Prostate gland (tissue), 2 donors: Measurements from ENCODE around the gene ABCA13. TPM values are rescaled to one million over a fixed set of nuclear protein-coding genes. Genes with fewer than 3 reads are reported as not detected.

Source experiments
- DNase-seq: peaks from one replicate; pipeline ENCODE4 v3.0.0-alpha.2; 2019; ENCODE audit warnings: low spot score
- H3K27ac ChIP-seq, 2 donors: fragments of 200-600 bp; sonication (generic); 2 replicates each; pipeline ENCODE4 v1.5.1; 2017 to 2019
- H3K27me3 ChIP-seq: fragments of 200-600 bp; sonication (generic); replicated peaks from 2 replicates; pipeline ENCODE4 v1.5.1; 2019; ENCODE audit not compliant: insufficient read depth
- H3K36me3 ChIP-seq, 2 donors: fragments of 200-600 bp; sonication (generic); 1 replicate in 1 of 2; 2 replicates in 1 of 2; pipeline versions ENCODE4 v1.5.1 to v1.8.1; 2017 to 2019
- H3K4me1 ChIP-seq: fragments of 200-600 bp; sonication (generic); replicated peaks from 2 replicates; pipeline ENCODE4 v1.5.1; 2019
- H3K4me3 ChIP-seq, 2 donors: fragments of 200-600 bp; sonication (generic); 2 replicates each; pipeline ENCODE4 v1.5.1; 2017 to 2019
- H3K9me3 ChIP-seq: fragments of 200-600 bp; sonication (generic); 2 replicates; pipeline ENCODE4 v1.5.1; 2017
- POLR2A ChIP-seq: fragments of 450-650 bp; IDR thresholded peaks from one replicate; pipeline ENCODE4 v1.6.1; 2016; ENCODE audit warnings: antibody characterized with exemption, mild to moderate bottlenecking
- POLR2AphosphoS5 ChIP-seq: sonication (generic); formaldehyde crosslinking; IDR thresholded peaks from one replicate; pipeline ENCODE4 v1.6.1; 2017; ENCODE audit warnings: antibody characterized with exemption
- WGBS: methylation state at CpG from one replicate; pipeline ENCODE4 v1.1.5; 2018; 5-methylcytosine and 5-hydroxymethylcytosine counted together
- intact Hi-C: fragments of 100-400 bp; cut with DNase I; formaldehyde crosslinking; loops from one replicate; pipeline ENCODE4 v1.14.2; 2022
- total RNA-seq, 2 donors: library from RNA; depleted of rRNA; stranded (reverse); fragments of >200 nt; gene quantifications; one replicate each; pipeline ENCODE4 v1.1.0, GENCODE V29; 2016
- TF ChIP-seq, protein P1 (sequence below), 4 experiments: fragments of 200-600 bp in 2 of 4; fragments of 450-650 bp in 2 of 4; sonication (generic) in 2 of 4; IDR thresholded peaks; 1 replicate in 3 of 4; 2 replicates in 1 of 4; pipeline ENCODE4 v1.5.1; 2016 to 2019; ENCODE audit warnings: antibody characterized with exemption in 4 of 4, mild to moderate bottlenecking in 2 of 4, moderate library complexity in 2 of 4

ABCA13 gene
- total RNA-seq, 2 donors from 2014 or later, result 0.14 to 3.5 TPM

DNA sequence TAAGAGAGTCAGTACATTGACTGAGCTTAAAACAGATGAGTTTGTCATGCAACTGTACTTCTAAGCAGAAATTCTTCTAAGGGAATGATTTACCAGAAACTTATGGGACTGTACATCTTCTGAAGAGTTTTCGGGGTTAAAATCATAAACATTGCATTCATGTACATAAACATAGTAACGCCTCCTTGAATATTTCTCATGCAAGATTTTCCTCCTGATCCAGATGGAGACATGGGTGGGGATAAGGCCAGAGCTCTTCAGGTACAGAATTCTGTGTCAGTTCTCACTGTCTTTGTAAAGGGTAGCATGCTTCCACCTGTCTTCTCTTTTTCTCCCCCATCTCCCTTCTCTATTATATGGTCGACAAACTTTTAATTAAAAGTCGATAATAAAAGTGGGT lies 335.3 kb downstream of the ABCA13 start:
- no peak overlapping the region for H3K4me3 ChIP-seq
- DNase-seq, result no peak
- no peaks in the 10 kb centered on the region for H3K9me3 ChIP-seq
- no peaks in the 10 kb centered on the region for H3K36me3 ChIP-seq
- intact Hi-C loops, result no loop called here
- H3K4me1 ChIP-seq, result no peaks in the 10 kb centered on the region
- no peak overlapping the region for H3K27ac ChIP-seq
- TF ChIP-seq POLR2AphosphoS5 (no peak), POLR2A (no peak)
- TF ChIP-seq, protein P1, sequence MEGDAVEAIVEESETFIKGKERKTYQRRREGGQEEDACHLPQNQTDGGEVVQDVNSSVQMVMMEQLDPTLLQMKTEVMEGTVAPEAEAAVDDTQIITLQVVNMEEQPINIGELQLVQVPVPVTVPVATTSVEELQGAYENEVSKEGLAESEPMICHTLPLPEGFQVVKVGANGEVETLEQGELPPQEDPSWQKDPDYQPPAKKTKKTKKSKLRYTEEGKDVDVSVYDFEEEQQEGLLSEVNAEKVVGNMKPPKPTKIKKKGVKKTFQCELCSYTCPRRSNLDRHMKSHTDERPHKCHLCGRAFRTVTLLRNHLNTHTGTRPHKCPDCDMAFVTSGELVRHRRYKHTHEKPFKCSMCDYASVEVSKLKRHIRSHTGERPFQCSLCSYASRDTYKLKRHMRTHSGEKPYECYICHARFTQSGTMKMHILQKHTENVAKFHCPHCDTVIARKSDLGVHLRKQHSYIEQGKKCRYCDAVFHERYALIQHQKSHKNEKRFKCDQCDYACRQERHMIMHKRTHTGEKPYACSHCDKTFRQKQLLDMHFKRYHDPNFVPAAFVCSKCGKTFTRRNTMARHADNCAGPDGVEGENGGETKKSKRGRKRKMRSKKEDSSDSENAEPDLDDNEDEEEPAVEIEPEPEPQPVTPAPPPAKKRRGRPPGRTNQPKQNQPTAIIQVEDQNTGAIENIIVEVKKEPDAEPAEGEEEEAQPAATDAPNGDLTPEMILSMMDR (IDR thresholded peaks at IDR 0.05), result no peak
- WGBS, result 86% methylated on average over 4 of the region's 4 CpGs
- no peaks in the 10 kb centered on the region for H3K27me3 ChIP-seq

GRCh38 chr7:48511080-48511479 lies 339.8 kb downstream of the ABCA13 start:
- WGBS, result 14% methylated on average over 12 of the region's 12 CpGs
- Histone ChIP-seq H3K4me3 (no peak overlapping the region), H3K27ac (no peak overlapping the region), H3K9me3 (no peaks in the 10 kb centered on the region), H3K4me1 (no peaks in the 10 kb centered on the region), H3K27me3 (no peaks in the 10 kb centered on the region), H3K36me3 (no peaks in the 10 kb centered on the region)
- TF ChIP-seq POLR2A (no peak), POLR2AphosphoS5 (no peak)
- TF ChIP-seq, protein P1 (IDR thresholded peaks at IDR 0.05), result no peak
- intact Hi-C loops, result no loop called here
- no peak for DNase-seq

DNA sequence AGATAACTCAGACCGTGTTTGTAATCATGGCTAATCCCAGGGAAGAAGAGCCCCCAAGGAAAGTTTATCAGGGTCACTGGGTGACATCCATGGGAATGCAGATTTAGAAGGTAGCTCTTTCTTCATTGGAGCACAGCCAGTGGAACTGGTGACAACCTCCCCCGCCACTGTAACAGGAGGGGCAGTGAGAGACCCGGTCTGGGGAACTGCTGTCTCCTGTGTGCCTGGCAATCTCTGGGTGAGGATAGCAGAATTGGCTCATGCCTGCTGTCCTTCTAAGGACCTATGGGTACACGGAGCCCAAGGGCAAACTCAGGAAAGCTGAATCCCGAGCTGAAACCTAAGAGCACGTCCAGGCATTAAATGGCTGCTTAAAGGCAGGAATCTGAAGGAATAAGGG lies 341.6 kb downstream of the ABCA13 start:
- no peaks in the 10 kb centered on the region for H3K27me3 ChIP-seq
- intact Hi-C loops, result no loop called here
- H3K4me3 ChIP-seq, result no peak overlapping the region
- TF ChIP-seq POLR2AphosphoS5, result no peak
- TF ChIP-seq POLR2A, result no peak
- TF ChIP-seq, protein P1 (IDR thresholded peaks at IDR 0.05), result no peak
- 58% methylated on average over 6 of the region's 6 CpGs for WGBS
- no peaks in the 10 kb centered on the region for H3K36me3 ChIP-seq
- H3K9me3 ChIP-seq, result no peaks in the 10 kb centered on the region
- no peak overlapping the region for H3K27ac ChIP-seq
- H3K4me1 ChIP-seq, result no peaks in the 10 kb centered on the region
- no peak for DNase-seq

DNA sequence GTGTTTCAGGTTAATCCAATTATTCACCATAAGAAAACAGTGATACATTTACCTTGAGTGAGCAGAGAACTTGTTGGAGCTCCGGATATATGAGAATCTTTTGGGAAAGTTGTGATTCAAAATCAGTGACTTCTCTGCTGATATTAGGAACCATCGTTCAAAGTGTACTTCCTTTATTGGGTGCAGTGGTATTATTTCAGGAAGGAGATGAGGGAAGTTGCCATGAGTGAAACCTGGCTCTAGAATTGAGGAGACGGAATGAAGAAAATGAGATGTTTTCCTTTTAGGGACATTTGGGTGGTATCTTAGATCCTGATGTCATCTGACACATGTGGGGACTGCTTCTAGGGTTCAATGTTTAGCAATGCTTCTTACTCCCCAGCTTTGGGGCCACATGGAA lies 343.9 kb downstream of the ABCA13 start:
- Histone ChIP-seq H3K27me3 (no peaks in the 10 kb centered on the region), H3K36me3 (no peaks in the 10 kb centered on the region), H3K4me1 (no peaks in the 10 kb centered on the region), H3K9me3 (no peaks in the 10 kb centered on the region), H3K4me3 (no peak overlapping the region), H3K27ac (no peak overlapping the region)
- DNase-seq, result no peak
- 81% methylated on average over 3 of the region's 3 CpGs for WGBS
- intact Hi-C loops, result no loop called here
- TF ChIP-seq POLR2AphosphoS5 (no peak), POLR2A (no peak)
- TF ChIP-seq, protein P1 (IDR thresholded peaks at IDR 0.05), result no peak

DNA sequence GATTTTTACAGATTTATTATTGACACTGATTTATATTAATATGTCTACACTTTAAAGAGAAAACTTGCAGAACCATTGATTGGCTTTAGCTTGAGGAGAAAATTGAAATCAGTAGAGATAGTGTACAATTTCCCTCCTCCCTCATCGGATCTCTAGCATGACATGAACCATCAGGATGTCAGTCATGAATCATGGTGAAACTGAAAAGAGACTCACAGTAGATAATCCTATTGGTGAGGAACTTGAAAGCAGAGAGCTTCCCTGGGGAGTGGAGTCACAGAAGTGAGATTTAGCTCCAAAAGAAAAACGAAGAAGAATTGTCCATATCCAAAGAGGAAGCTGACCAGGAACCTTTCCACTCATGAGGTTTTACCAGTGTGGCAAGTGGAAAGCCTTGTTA lies 346.8 kb downstream of the ABCA13 start:
- Histone ChIP-seq H3K4me1 (no peaks in the 10 kb centered on the region), H3K9me3 (no peaks in the 10 kb centered on the region), H3K36me3 (no peaks in the 10 kb centered on the region), H3K4me3 (no peak overlapping the region), H3K27ac (no peak overlapping the region), H3K27me3 (no peaks in the 10 kb centered on the region)
- no peak for DNase-seq
- intact Hi-C loops, result no loop called here
- 78% methylated on average over 2 of the region's 2 CpGs for WGBS
- TF ChIP-seq, protein P1 (IDR thresholded peaks at IDR 0.05), result no peak
- TF ChIP-seq POLR2AphosphoS5 (no peak), POLR2A (no peak)
